Measurements from ENCODE around the gene GNAQ. TPM values are rescaled to one million over a fixed set of nuclear protein-coding genes. Genes with fewer than 3 reads are reported as not detected.
A peak's percentile ranks its signal among the peaks of the same experiment; 100 is the strongest.

Gene GNAQ
- total RNA-seq, 1 donor from 2014 or later: 46.7 TPM

GRCh38 chr9:77951369-77951768 lies 80.2 kb downstream of the GNAQ start:
- Mint-ChIP-seq H3K27ac (no peak overlapping the region), H3K36me3 (no peaks in the 10 kb centered on the region), H3K4me1 (ENCODE audit: unreplicated experiment) (peaks cover 46% of the 10 kb centered on the region), H3K4me3 (no peak overlapping the region), H3K27me3 (no peaks in the 10 kb centered on the region), H3K9me3 (no peaks in the 10 kb centered on the region)
- no peak for TF ChIP-seq CTCF (conservative IDR thresholded peaks at IDR 0.05)
- DNase-seq (ENCODE audit: extremely low spot score, unreplicated experiment): no peak

GRCh38 chr9:77949751-77950436 lies 81.7 kb downstream of the GNAQ start:
- H3K4me3 Mint-ChIP-seq: no peak overlapping the region
- peak overlapping the region; percentile 8 for H3K27ac Mint-ChIP-seq
- peaks cover 58% of the 10 kb centered on the region for H3K4me1 Mint-ChIP-seq (ENCODE audit: unreplicated experiment)
- no peaks in the 10 kb centered on the region for H3K36me3 Mint-ChIP-seq
- no peak for DNase-seq (ENCODE audit: extremely low spot score, unreplicated experiment)
- H3K27me3 Mint-ChIP-seq: no peaks in the 10 kb centered on the region
- TF ChIP-seq CTCF (conservative IDR thresholded peaks at IDR 0.05): no peak
- H3K9me3 Mint-ChIP-seq: no peaks in the 10 kb centered on the region

GRCh38 chr9:77947651-77948050 lies 84.0 kb downstream of the GNAQ start:
- Mint-ChIP-seq H3K4me3 (no peak overlapping the region), H3K27me3 (no peaks in the 10 kb centered on the region), H3K36me3 (no peaks in the 10 kb centered on the region), H3K9me3 (no peaks in the 10 kb centered on the region), H3K4me1 (ENCODE audit: unreplicated experiment) (peaks cover 53% of the 10 kb centered on the region), H3K27ac (peak overlapping the region; percentile 2)
- no peak for DNase-seq (ENCODE audit: extremely low spot score, unreplicated experiment)
- no peak for TF ChIP-seq CTCF (conservative IDR thresholded peaks at IDR 0.05)

- Mint-ChIP-seq H3K4me3 (no peak overlapping the region), H3K4me1 (ENCODE audit: unreplicated experiment) (peaks cover 53% of the 10 kb centered on the region), H3K27me3 (no peaks in the 10 kb centered on the region), H3K9me3 (no peaks in the 10 kb centered on the region), H3K36me3 (no peaks in the 10 kb centered on the region), H3K27ac (peak overlapping the region; percentile 2)
- no peak for TF ChIP-seq CTCF (conservative IDR thresholded peaks at IDR 0.05)
- no peak for DNase-seq (ENCODE audit: extremely low spot score, unreplicated experiment)
These were observed 84.5 kb downstream of the GNAQ start for GRCh38 chr9:77946969-77947620.

- Mint-ChIP-seq H3K36me3 (no peaks in the 10 kb centered on the region), H3K4me1 (ENCODE audit: unreplicated experiment) (peaks cover 49% of the 10 kb centered on the region), H3K4me3 (no peak overlapping the region), H3K27ac (no peak overlapping the region), H3K9me3 (no peaks in the 10 kb centered on the region), H3K27me3 (no peaks in the 10 kb centered on the region)
- no peak for TF ChIP-seq CTCF (conservative IDR thresholded peaks at IDR 0.05)
- no peak for DNase-seq (ENCODE audit: extremely low spot score, unreplicated experiment)
These were observed 85.3 kb downstream of the GNAQ start for GRCh38 chr9:77946296-77946695.

Data from type B pancreatic cell (in vitro differentiated cells).